Measurements from ENCODE around the gene PRKAG1.

DNA sequence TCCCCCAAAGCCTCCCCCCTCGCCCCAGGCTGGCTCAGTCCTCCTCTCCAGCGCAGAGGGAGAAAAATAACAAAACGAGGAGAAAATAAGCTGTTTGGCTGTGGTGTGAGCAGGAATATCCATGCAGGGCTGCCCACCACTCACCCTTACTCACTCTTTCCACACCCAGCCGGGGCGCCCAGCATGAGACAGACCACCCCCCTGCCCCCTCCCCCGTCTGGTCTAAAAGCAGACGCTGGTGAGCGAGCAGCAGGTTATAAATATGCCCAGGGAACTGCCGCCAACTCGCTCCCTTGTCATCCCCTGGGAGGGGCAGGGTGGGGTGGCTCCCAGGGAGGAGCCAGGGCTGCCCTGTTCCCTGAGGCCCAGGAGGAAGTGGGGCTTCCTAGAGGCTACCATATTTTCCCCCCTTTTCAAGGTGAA is 33.1 kb downstream of the PRKAG1 start:
- TF ChIP-seq, protein P1, sequence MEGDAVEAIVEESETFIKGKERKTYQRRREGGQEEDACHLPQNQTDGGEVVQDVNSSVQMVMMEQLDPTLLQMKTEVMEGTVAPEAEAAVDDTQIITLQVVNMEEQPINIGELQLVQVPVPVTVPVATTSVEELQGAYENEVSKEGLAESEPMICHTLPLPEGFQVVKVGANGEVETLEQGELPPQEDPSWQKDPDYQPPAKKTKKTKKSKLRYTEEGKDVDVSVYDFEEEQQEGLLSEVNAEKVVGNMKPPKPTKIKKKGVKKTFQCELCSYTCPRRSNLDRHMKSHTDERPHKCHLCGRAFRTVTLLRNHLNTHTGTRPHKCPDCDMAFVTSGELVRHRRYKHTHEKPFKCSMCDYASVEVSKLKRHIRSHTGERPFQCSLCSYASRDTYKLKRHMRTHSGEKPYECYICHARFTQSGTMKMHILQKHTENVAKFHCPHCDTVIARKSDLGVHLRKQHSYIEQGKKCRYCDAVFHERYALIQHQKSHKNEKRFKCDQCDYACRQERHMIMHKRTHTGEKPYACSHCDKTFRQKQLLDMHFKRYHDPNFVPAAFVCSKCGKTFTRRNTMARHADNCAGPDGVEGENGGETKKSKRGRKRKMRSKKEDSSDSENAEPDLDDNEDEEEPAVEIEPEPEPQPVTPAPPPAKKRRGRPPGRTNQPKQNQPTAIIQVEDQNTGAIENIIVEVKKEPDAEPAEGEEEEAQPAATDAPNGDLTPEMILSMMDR (IDR thresholded peaks at IDR 0.05): no peak
- no peak for TF ChIP-seq POLR2A (IDR thresholded peaks at IDR 0.05)
- no peak for TF ChIP-seq POLR2AphosphoS5 (IDR thresholded peaks at IDR 0.05)
- TF ChIP-seq EP300 (IDR thresholded peaks at IDR 0.05): no peak
